Stimulated activated CD8-positive, alpha-beta memory T cell treated with anti-CD3 and anti-CD28 coated beads, Interleukin-15, amount 100 ng/mL, for 1 hour (primary cell): ENCODE measurements around the gene RPL7A.
"Not testable (repeated sequence)": the region's sequence is repeated elsewhere in the genome, so short reads cannot be mapped to it uniquely, and the experiment has no call there.

ENCODE experiments used
- DNase-seq: peaks from one replicate; pipeline ENCODE4 v3.0.0-alpha.2; 2020; ENCODE audit warnings: low read depth

RPL7A gene

GRCh38 chr9:133369422-133369821, 21.4 kb downstream of the RPL7A start:
- no peak for DNase-seq

- DNase-seq, result no peak
Measured at GRCh38 chr9:133369933-133370332, 21.9 kb downstream of the RPL7A start.

GRCh38 chr9:133370685-133371084, 22.7 kb downstream of the RPL7A start:
- DNase-seq, result no peak

DNA sequence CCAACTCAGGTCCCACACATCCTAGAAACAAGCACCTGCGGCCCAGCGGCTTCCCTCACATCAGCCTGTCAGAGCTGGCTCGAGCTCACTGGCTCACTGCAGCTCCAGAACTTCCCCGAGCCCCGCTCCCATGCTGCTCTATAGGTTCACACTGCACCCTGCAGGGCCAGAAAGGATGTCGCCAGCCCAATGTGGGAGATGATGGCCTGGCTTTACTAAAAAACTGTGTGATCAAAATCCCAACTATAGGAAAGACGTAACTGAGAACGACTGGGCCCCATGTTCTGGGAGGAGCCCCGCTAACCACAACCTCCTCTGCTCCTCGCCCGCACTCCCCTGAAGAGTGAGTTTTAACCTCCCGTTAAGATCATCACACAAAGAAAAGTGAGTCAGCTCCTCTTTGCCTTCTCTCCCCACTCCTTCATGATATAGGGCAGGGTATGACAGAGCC, 23.3 kb downstream of the RPL7A start:
- DNase-seq, result peak; percentile 35

DNA sequence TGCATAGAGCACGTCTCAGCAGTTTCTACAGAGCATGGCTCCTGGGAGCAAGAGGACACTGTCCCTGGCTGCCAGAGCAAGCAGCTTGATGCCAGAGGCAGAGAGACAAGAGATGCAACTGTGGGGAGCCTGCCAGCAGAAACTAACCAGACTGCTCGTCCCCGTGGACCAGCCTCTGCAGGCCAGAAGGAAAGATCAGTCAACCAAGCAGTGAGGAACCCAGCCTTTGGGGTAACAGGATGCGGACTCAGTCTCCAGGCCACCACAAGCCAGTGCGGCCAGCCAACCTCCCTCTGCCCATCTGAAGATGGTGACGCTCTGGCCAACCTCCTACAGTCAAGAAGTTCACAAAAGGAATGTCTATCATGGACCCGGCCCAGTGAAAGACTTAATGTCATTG, 24.1 kb downstream of the RPL7A start:
- no peak for DNase-seq

DNA sequence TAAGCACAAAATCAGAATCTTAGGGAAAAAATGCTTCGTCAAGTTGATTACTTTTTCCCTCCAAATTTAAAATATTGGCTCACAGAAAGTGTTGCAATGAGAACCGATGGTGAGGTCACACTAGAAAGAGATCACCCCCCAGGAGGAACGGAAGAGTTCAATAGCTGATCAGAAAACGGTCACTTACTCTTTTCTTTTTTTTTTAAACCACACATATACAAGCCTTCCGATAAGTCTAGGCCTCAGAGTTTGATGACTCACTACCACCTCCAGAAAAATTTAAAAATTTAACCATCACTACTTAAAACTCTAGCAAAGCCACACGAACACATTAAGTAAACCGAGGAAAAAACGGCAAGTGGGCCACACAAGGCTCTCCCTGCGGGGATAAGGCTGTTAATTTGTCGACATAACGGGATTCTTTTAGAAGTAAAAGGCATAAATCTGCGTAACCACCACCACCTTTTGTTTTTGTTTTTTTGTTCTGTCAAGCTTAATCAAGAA, 26.6 kb downstream of the RPL7A start:
- no peak for DNase-seq

DNA sequence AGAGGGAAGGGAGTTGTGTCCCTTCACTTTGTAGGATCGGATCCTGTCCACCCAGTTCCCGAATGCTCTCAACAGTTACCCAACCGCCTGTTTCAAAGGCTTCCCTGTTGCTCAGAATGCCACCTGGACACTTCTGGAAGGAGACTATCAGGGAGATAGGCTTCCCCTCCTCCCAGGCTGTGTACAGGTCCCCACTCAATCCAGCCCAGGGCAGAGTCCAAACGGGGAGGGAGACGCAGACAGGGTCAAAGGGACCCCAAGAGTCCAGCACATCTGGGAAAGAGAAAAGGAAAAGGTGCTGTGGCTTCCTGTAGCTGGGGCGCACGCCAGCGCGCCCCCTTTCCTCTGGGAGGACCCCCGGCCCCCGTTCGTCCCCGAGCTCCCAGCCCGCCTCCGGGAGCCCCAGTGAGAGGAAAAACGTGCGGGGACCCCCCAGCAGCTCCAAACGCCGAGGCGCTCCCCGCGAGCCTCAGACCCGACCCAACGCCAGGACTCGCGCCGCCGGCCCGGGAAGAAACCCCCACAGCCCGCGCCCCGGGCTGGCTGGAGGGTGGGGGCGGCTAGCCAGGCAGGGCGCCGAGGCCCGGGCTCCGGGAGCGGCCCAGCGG, 27.2 kb downstream of the RPL7A start:
- no peak for DNase-seq

- peak; percentile 90 for DNase-seq
Measured at GRCh38 chr9:133375724-133376654, 28.0 kb downstream of the RPL7A start, which contains the start of the genes STKLD1 and SURF4. Gene STKLD1 (plus strand): TSS chr9:133376366. CDS start chr9:133376474, 108 bp downstream. Gene SURF4 (minus strand): TSS chr9:133376060. CDS start chr9:133375969, 91 bp downstream.

DNA sequence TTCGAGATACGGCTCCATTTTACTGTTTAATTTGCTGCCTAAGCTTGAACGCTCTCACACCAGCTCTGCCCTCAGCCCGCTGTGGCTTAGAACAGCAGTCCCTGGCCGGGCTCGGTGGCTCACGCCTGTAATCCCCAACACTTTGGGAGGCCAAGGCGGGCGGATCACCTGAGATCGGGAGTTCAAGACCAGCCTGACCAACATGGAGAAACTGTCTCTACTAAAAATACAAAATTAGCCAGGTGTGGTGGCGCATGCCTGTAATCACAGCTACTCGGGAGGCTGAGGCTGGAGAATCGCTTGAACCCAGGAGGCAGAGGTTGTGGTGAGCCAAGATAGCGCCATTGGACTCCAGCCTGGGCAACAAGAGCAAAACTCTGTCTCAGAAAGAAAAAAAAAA, 29.3 kb downstream of the RPL7A start:
- DNase-seq, result not testable (repeated sequence)

- DNase-seq, result no peak
Measured at GRCh38 chr9:133377721-133378216, 29.8 kb downstream of the RPL7A start.

- no peak for DNase-seq
Measured at GRCh38 chr9:133378408-133378962, 30.5 kb downstream of the RPL7A start.

GRCh38 chr9:133379153-133380086, 31.4 kb downstream of the RPL7A start:
- no peak for DNase-seq

- no peak for DNase-seq
Measured at GRCh38 chr9:133380734-133381133, 32.7 kb downstream of the RPL7A start.

DNA sequence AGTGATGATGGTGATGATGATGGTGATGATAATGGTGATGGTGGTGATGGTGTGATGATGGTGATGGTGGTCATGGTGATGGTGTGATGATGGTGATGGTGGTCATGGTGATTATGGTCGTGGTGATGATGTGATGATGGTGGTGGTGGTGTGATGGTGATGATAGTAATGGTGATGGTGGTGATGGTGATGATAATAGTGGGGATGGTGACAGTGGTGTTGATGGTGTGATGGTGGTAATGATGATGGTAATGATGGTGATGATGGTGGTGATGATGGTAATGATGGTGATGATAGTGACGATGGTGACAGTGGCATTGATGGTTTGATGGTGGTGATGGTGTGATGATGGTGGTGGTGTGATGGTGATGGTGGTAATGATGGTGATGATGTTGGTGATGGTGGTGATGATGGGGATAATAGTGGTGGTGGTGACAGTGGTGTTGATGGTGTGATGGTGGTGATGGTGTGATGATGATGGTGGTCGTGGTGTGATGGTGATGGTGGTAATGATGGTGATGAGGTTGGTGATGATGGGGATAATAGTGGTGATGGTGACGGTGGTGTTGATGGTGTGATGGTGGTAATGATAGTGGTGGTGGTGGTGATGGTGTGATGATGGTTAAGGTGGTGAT, 34.6 kb downstream of the RPL7A start:
- DNase-seq, result no peak

DNA sequence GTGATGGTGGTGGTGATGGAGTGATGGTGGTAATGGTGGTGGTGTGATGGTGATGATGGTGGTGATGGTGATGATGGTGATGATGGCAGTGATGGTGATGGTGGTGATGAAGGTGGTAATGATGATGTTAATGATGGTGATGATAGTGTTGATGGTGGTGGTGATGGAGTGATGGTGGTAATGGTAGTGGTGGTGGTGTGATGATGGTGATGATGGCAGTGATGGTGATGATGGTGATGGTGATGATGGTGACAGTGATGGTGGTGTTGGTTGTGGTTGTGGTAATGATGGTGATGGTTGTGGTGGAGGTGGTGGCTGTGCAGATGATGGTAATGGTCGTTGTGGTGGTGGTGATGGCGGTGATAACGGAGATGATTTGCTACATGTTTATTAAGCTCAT, 35.4 kb downstream of the RPL7A start:
- no peak for DNase-seq

GRCh38 chr9:133384736-133385321, 36.8 kb downstream of the RPL7A start:
- DNase-seq, result no peak

GRCh38 chr9:133385452-133385851, 37.4 kb downstream of the RPL7A start:
- DNase-seq, result no peak

DNA sequence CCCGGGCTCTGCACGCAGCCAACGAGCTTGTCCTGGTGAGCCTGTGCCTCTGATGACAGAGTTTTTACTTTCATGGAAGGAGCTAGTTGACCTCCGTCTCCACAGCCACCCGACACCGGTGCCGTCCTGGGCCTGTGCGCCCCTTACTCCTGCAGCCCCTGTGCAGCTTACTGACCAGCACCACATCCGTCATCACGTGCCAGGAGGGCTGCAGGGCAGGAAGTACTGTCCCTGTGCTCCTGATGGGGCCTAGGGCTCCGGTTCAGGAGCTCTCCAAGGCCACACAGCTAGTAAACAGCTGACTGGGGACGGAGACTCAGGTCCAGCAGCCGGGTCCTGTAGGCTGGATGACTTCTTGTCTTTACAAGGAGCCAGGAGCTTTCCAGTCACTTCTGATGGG, 38.3 kb downstream of the RPL7A start:
- DNase-seq, result no peak

DNA sequence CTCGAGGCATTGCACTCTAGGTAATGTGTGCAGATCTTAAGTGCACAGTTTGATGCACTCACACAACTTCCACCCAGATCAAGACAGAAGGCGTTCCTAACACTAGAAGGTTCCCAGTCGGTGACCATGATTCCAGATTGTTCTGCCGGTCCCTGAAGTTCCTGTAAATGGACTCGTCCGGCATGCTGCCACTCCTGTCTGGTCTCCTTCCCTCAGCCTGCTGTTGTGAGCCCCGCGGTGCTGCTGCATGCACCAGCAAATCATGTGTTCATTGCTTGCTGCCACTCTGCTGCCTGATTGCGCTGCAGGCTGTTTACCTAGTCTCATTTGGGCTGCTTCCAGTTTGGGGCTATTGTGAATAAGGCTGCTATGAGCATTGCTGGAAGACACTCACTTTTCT, 39.7 kb downstream of the RPL7A start:
- no peak for DNase-seq

GRCh38 chr9:133389025-133389557, 41.1 kb downstream of the RPL7A start:
- no peak for DNase-seq
